NCI-H2196 (cell line): ENCODE data around the gene ADAM17.

Experiments used
- DNase-seq: peaks from one replicate; lab custom pipeline; 2025; ENCODE audit not compliant: unreplicated experiment; lab: John Stamatoyannopoulos, UW

ADAM17 gene

DNA sequence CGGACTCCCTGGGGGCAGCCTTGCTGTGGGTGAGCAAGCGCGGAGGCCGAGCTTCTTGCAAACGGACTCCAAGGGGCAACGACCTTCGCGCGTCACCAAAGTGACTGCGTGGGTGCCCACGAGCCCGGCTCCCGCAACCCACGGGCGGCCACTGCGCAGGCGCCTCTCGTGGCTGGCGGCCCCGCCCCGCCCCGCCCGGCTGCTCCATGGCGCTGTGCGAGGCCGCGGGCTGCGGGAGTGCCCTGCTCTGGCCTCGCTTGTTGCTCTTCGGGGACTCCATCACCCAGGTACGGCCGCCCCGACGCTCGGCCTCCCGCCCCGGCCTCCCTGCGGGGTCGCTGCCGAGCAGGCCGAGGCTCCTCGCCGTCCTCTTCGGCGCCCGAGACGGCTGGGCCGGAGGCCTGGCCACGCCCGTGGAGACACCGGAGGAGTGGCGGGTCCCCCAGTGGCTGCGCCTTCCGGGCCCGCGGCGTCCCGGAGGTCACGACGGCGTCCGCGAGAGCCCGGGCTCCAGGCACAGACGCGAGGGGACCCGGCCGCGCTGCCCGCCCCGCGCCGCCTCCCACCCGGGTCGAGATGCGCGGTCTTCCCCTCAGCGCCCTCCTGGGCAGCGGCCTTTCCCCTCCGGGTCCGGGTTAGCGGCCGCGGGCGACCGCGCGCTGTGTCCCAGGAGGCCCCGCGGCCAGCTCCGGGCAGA, 81.1 kb downstream of the ADAM17 start, which contains the start of gene IAH1:
Gene IAH1 (plus strand): TSS at position 191 of the 697 bp plus-strand sequence. CDS start 16 bp downstream, at position 207.
- DNase-seq = peak; percentile 45

DNA sequence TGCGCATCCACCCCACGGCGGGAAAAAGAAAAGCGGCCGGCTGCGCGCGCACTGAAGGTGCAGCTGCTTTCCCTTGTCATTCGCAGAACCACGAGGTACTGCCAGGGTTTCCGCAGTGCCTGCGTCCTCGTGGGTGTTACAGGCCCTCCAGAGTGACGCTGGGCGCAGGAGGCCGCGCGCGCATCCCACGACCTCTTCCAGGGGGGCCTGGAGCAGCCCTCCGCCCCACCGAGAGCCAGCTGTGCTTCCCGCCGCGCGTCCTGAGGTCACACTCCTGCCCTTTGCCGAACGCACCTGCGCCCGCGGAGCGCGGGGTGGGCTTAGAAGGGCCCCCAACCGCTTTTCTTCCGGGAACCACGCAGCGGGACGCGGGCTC, 81.7 kb downstream of the ADAM17 start:
- no peak for DNase-seq

DNA sequence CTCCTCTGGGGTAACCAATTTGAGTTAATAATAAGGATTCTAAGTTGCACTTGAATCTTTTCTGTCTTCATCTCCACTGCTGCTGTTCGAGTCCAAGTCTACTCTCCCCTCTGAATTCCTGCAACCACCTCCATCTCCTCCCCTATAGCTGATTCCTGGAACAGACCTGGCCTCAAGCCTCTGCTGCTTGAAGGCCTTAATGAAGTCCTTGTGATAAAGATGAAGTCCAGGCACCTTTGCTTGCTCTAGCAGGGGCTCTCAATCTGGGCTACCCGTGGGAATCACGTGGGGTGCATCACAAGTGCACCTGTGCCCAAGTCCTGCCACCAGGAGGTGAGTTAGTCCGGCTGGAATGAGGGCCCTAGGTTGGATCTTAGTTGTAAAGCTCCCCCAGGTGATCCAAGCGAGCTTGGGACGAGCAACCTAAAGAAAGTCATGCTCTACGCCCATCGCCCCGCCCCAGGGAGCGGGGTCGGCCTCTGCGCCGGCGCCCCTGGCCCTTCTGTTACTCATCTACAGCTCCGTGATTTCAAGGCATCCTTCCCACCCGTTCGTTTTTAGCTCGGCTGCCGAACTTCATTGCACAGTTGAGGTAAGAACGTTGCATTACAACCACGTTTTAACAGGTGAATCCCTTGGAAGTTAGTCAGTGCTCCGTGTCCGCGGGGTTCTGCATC, 82.2 kb downstream of the ADAM17 start:
- no peak for DNase-seq

DNA sequence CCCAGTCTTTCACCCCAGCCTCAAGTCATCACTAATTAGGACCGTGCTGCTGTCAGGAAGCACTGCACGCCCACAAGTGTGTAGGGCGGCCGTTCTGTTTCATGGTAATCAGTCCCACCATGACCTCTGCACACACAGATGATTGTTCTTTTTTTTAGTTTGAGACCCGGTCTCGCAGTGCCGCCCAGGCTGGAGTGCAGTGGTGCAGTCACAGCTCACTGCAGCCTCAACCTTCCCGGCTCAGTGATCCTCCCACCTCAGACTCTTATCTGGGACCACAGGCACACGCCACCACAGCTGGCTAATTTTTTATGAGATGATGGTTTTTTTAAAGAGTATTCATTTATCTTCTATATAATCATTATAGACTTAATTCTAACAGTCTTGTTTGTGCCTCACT, 83.1 kb downstream of the ADAM17 start:
- no peak for DNase-seq

DNA sequence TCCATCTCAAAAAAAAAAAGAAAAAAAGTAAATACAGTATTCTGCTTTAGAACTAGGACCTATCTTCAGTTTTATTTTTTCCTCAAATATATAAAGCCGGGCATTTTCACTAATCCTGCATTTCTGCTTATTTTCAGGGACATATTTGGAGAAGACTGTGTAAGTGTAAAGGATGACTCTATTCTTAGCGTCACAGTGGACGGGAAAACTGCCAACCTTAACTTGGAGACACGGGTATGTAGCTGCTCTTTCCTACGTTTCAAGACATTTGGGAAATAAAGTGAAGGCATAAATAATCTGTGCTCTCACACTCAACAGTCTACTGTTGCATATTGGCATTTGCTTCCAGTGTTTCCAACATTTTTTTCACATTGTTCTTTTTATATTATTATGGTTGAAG, 84.4 kb downstream of the ADAM17 start:
- DNase-seq = no peak

DNA sequence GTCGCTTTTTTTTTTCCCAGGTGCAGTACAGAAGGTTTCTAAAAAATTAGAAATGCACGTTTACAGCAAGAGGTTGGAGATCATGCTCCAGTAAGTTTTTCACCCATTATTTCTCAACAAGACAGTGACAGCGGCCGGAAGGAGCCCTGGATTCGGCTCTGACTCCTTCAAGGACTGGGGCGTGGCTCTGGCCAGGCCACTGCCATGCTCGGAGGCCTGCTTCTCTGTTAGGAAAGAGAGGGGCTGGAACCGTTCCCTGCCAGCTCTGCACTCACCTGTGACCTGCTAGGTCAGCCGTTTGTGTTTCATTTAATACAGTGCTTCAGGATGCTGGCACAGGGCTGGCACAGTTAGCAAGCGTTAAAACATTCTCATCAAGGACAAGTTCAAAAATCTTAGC, 87.9 kb downstream of the ADAM17 start:
- no peak for DNase-seq

DNA sequence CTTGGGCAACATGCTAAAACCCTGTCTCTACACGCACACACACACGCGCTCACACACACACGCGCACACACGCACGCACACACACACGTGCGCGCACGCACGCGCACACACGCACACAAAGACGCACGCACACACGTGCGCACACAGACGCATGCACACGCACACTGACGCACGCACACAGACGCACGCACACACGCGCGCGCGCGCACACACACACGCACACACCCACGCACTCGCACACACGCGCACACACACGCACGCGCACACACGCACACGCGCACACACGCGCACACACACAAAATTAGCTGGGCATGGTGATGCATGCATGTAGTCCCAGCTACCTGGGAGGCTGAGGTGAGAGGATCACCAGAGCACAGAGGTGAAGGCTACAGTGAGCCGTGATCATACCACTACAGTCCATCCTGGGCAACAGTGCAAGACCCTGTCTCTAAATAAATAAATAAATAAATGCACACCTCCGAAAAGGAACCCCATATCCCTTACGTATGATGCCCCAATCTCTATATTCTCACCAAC, 89.4 kb downstream of the ADAM17 start:
- no peak for DNase-seq

DNA sequence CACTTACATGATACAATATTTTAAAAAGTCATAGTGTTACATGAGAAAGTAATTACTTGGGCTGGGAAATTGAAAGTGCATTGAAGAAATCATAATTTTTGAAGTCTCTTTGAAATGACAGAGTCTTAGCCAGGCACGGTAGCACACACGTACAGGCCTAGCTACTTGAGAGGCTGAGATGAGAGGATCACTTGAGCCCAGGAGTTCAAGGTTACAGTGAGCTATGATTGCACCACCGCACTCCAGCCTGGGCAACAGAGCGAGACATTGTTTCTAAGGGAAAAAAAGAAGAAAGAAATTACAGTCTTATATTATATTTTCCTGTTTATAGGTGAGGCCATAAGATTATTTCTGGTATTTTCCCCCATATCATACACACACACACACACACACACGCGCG, 90.5 kb downstream of the ADAM17 start:
- DNase-seq = no peak

DNA sequence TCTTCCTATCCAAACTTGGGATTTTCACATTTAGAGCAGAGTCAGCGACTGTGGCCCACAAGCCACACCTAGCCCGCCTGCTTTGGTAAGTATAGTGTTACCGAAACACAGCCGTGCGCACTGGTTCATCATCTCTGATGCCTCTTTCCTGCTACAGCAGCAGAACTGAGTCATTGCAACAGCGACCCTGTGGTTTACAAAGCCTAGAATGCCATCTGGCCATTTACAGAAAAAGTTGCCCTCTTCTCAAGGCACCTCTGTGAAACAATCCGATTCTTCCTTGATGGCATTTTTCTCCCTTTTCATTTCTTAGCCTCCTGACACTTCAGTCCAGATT, 92.0 kb downstream of the ADAM17 start:
- DNase-seq = peak; percentile 16

DNA sequence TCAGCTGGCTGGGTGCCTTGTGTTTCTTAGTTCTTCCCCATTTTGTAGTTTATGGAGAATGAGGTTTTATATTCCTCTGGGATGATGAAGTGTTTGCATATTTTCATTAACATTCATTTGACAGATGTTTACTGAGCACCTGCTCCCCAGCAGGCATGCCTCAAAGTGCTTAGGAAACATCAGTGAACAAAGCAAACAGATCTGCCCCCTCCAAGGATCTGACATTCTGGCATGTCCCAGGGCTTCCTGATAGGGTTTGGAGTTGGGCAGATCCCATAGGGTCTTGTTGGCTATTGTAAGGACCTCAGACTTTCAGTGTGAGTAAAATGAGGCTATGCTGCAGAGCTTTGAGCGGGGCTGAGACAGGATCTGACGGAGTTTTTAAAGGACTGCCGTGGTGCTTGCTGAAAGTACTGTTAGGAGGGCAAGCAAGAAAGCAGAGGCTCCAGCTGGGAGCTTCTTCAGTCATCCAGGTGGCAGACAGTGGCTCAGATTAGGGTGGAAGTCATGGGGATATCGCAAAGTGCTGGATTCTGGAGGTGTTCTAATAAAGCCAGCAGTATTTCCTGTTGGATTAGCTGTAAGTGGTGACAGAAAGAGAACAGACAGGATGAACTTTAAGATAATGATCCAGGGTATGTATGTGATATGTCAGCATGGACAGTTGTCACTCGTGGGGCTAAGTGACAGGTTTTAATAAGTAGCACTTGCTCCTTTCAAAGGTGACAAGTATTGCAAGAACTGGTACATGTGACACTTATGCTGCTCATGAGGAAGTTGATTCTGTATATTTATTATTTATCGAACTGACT, 92.5 kb downstream of the ADAM17 start:
- peak; percentile 22 for DNase-seq

DNA sequence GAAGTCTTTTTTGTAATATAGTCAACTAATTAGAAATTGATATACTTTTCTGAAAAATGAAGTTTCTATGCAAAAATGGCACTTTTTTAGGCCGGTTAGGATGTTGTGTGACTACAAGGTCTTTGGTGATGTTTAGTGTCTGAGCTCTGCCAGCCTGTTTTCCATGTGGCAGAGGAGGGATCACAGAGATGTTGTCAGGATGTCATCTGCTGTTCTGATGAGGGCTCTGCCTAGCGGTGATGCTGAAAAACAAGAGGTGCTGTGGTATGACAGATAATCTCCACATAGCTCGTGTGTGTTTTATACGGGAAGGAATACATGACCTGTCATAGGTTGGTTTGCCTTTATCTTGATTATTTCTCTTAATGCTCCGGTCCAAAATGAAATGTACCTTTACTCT, 93.3 kb downstream of the ADAM17 start:
- DNase-seq = no peak

DNA sequence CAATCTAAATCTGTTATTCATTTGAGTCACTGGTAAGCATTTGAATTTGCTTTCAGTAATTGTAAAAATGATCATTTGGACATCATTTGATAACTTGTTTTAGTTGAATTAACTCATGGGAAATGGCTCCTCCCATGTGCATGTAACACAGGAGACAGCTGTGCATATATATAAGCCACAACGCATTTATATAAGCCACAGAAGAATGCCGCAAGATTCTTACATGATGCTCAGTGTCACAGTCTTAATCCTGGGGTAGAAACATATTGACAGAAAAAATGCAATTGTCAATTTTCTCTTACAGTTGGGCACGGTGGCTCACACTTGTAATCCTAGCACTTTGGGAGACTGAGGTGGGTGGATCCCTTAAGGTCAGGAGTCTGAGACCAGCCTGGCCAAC, 94.6 kb downstream of the ADAM17 start:
- DNase-seq = no peak

DNA sequence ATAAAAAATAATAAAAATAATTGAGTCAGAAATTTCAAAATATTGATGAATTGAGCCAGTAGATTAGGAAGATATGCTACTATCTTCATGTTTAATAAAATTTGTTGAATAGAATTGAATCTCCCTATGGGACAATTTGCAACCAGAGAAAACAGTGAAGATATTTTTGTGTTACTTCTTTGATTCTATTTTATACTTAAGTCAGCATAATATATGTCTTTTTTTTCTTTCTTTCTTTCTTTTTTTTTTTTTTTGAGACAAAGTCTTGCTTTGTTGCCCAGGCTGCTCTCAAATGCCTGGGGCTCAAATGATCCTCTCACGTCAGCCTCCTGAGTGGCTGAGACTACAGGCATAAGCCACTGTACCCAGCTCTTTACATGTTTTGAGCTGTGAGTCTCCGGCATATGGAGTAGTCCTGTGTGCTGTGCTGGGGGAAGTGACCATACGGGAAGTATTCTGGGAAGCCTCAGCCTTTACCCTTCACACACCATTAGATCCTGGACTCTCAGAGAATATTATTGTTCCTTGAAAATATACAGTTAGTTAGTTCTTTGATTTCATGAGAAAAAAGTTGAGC, 95.1 kb downstream of the ADAM17 start:
- DNase-seq = no peak

DNA sequence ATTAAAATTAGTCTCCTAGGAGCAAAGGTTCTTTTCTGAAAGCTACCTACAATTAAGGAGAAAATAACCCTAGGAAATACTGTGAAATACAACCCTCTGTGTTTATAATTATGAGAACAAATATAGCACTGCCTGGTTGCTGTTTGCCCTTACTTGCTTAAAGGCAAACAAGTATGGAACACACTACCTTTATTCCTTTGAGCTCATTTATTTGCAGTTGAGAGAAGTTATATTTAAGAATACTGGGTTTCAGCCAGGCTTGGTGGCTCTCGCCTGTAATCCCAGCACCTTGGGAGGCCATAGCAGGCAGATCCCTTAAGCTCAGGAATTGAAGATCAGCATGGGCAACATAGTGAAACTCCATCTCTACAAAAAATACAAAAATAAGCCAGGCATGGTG, 104.4 kb downstream of the ADAM17 start:
- no peak for DNase-seq

DNA sequence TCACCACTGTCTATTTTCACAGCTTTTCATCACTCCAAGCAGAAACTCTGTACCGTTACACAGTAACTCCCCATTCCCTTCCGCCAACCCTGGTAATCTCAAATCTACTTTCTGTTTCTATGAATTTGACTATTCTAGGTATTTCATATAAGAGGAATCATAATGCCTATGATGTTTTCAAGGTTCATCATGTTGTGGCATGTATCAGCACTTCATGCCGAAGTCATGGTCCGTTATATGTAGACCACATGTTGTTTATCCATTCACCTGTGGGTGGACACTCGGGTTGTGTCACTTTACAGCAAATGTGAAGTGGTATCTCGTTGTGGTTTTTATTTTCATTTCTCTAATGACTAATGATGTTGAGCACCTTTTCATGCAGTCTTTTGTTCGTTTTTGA, 110.5 kb downstream of the ADAM17 start:
- DNase-seq = no peak

DNA sequence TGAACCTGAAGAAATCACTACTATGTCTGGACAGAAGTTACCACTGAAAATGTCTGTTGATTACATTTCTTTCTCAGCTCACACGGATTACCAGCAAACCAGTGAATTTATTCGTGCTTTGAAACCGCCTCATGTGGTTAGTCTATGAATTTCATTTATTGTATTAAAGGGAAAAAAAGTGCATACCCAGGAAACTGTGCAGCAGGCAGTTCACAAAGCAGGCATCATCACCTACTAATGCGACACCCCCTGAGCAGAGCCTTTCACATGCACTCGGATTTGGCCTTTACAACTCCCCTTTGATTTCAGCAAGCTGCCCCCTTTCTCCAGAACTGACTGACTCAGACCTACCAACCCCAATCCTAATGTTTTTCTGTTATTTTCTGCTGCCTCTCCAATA, 112.1 kb downstream of the ADAM17 start:
- DNase-seq = no peak

DNA sequence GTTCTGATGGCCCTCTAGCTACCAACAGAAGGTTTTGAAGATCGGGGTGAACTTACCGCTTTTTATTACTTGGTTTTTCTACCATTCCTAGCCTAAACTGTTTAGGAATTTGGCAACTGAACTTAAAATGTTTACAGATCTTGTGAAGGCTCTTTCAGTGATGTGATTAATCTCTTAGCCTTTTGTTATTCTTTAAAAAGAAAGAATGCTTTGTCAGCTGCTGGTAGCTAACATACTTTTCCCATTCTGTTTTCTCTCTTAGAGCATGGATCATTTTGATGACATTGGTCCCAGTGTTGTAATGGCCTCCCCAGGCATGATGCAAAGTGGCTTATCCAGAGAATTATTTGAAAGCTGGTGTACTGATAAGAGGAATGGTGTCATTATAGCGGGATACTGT, 114.1 kb downstream of the ADAM17 start:
- DNase-seq = no peak

DNA sequence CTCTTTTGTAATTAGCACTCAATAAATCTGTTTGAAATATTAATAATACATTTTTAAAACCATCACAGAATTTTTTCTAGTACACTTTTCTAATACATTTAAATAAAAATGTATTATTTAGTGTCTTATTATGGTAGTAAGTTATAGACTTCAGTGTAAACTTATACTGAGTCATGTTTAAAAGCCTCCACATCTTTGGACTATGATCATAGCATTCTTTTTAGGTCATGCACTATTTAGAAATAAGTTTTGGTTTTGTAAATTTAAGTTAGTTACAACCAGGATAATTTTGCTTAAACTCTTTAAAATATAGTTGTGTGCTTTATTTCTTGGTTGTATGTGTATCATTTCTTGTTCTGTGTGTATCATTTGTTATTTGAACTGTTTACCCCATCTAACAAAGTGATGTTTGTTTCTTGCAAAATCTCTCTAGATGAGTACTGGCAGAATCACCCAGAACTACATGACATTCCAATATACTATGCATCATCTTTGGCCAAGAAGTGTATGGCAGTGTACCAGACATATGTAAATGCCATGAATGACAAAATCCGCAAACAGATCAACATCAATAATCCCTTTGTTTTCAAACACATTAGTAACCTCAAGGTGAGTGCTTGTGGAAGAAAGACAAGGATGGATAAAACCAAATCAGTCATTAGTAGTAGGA, 115.4 kb downstream of the ADAM17 start:
- DNase-seq = no peak

DNA sequence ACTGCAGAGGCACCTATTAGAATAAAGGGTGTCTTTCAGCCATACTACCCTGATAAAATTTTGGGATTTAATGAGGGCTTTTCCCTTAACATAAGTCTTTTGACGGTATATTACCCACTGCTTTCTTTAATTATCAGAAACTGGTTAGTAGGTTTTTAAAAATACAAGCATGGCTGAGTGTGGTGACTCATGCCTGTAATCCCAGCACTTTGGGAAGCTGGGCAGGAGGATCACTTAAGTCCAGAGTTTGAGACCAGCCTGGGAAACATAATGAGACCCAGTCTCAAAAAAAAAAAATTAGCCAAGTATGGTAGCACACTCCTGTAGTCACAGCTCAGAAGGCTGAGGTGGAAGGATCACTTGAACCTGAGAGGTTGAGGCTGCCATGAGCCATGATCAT, 116.1 kb downstream of the ADAM17 start:
- no peak for DNase-seq
